Measurements from ENCODE around the gene CLMN.

The CLMN gene

GRCh38 chr14:95261616-95262510 is 57.8 kb downstream of the CLMN start:
- no peak for DNase-seq (ENCODE audit: low spot score)

DNA sequence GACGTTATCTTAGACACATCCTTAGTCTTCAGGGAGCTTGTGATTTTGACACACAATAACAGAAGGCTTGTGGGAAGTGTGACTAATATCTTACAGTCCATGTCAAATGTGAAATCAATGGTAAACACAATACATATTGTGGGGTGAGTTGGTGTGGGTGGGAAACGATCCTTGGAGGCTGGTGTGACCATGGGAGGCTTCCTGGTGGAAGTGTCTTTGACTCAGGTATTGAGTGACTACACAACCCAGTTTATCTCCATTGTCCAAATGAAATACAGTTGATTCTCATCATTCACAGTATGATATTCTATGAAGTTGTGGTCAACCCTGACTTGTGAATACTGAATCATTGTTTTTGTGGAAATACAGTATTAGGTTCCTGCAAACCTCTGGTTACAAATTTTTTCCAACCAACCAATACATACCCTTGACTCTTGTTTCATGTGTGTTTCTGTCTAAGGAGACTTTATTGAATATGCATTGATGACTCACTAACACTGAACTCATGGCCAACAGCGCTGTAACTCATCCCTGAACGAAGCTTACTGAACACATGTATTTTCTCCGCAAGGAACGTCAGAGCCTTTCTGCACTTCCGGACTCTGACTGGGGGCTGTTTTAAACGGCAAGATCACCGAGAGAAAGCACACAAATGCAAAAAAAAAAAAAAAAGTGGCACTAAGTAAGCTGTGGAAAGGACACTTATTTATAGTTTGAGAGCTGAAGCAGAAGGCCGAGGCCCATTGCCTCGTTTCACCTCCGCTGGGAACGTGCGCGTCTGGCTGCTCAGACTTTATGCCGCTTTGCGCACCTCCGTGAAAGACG is 59.0 kb downstream of the CLMN start:
- no peak for DNase-seq (ENCODE audit: low spot score)

DNA sequence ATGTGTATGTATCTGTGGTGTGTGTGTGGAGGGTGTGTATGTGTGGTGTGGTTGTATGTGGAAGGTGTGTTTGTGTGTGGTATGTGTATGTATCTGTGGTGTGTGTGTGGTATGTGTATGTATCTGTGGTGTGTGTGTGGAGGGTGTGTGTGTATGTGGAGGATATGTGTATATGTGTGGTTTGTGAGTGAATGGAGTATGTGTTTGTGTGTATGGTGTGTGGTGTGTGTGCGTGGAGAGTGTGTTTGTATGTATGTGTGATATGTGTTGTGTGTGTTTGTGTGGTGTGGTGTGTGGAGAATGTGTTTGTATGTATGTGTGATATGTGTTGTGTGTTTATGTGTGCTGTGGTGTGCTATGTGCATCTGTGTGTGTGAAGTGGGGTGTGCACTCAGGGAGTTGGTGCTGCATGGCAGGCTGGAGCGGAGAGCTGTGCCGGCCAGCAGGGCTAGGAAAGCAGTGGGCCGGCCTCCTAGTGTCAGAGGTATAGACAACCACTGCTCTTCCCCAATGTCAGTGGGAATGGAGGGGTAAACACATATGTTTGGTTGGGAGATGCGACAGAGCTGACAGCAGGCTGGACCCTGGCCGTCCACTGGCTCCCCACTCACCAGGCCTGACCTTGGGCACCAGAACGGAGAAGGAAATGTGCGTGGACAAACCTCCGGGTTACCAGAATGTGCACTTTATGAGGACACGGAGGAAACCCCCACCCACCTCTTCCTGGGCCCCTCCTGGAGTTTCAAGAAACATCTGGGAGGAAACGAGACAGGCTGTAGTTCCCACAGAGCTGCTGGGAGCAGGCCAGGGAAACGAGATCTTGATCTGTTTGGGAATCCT is 60.7 kb downstream of the CLMN start:
- no peak for DNase-seq (ENCODE audit: low spot score)

GRCh38 chr14:95258156-95258555 is 61.6 kb downstream of the CLMN start:
- no peak for DNase-seq (ENCODE audit: low spot score)

DNA sequence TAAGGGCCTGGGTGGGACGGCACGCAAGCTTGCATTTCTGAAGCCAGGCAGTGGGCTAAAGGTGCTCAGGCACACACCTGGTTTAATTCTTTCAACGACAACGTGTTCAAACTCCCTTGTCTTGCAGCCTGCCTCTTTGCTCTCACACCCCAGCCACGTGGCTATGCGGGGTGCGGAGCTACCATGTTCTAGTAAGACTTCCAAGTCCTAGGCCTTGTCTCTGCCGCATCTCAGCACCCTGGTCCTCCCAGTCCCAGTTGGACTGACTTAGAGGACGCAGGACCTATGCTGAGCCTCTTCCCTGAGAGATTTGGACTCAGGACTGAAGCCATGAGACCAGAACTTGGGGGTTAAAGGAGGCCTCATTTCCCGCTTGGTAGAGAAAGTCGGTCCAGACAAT is 62.2 kb downstream of the CLMN start:
- DNase-seq (ENCODE audit: low spot score) = no peak

DNA sequence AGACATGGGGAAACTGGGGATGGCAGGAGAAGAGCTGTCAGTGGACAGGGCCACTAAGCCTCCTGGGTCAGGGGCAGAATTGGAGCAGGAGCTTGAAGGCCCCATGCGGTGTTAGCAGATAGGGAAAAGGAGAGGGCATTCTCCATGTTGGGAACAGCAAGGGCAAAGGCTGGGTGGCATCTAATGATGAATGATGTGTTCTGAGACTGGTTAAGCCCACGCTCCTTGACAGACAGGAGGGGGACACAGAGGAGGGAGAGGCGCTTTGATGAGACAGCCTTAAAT is 63.0 kb downstream of the CLMN start:
- no peak for DNase-seq (ENCODE audit: low spot score)

DNA sequence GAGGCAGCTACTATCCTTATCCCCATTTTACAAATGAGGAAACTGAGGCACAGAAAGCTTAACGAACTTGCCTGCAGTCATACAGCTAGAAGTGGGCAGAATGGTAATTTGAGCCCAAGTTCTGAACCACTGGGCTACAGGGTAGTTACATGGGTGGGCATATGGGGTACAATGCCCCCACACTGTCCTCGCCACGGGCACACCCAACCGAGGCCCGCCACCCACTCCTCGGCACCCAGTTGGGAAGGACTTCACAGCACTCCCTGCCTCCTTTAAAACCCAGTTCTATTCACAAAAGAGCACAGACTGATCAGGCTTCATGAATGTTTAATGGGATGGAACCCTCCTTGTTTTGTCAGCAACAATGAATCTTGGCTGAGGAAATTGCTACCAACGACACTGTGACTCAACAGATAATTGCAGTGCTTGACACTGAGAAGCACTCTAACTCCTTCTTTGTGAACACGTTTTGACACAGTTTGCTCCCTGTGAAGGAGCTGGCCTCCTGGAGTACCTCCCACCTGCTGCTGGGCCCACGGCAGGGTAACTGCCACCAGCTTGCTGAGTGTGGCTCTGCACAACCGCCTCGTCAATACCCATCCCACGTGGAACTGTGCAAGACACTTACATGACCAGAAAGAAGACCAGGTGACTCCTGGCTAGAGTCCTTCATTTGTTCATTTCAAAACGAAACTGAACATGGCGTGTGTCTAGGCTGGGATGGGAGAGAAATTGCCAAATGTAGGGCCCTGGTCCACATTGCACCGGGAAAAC is 63.5 kb downstream of the CLMN start:
- DNase-seq (ENCODE audit: low spot score) = no peak

DNA sequence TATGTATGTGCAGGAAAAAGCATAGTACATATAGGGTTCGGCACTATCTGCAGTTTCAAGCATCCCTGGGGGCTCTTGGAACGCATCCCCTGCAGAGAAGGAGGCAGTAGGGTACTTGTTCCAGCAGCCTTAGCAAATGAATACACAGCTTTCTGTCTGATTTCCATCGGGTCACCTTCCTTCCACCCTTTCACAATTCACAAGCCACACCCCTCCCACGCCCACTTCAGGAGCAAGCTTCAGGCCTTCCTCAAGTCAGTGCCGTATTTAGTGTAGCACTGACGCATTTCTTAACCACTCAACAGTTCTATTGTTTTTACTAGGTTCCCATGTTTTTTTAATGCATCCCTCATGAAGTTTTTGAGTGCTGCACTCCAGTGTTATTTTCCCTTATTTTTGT is 64.2 kb downstream of the CLMN start:
- DNase-seq (ENCODE audit: low spot score) = peak; percentile 56

GRCh38 chr14:95255013-95255412 is 64.7 kb downstream of the CLMN start:
- DNase-seq (ENCODE audit: low spot score) = no peak

DNA sequence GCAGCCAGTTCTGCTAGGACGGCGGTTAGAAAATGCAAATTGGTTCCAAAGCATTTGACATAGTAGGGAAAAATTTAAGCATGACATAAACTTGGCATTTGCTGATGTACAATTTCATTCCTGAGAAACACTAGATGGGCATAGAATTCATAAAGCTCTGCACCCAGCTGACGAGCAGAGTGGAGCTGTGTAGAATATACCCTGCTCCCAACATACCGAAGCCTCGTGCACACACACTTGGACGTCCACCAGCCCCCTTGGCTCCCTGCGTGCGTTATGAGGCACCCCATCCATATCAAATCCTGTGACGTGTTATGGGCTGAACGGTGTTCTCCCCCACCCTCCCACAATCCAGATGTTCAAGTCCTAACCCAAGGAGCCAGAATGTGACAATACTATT is 65.4 kb downstream of the CLMN start:
- no peak for DNase-seq (ENCODE audit: low spot score)

DNA sequence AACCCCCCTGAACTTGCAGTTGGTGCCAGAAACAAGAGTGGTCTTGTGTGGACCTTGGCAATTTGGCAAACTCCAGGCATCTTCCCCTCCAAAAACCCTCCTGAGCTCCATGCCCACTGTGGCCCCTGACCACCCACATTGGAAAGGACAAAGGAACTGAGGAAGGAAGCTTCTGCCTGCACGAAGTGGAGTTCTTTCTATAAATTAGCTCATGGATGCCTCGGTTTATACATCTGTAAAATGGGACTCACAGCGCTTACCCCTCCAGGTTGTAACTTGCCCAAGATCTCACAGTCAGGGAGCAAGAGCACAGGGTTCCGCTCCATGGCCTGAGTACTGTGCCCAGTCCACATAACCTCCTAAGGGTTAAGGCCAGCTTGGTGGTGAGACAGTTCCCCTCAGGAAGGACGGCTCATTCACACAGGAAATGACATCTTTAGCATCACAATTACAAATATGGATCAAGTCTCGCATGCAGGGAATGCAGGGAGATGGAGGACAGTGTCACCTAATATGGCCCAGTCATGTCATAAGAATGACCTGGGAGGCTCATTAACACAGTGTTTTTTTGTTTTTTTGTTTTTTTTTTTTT is 66.6 kb downstream of the CLMN start:
- no peak for DNase-seq (ENCODE audit: low spot score)

- DNase-seq (ENCODE audit: low spot score) = no peak
Observed at GRCh38 chr14:95252219-95252618, 67.5 kb downstream of the CLMN start.

GRCh38 chr14:95250936-95251335 is 68.8 kb downstream of the CLMN start:
- DNase-seq (ENCODE audit: low spot score) = no peak

- no peak for DNase-seq (ENCODE audit: low spot score)
Observed at GRCh38 chr14:95250140-95250769, 69.5 kb downstream of the CLMN start.

DNA sequence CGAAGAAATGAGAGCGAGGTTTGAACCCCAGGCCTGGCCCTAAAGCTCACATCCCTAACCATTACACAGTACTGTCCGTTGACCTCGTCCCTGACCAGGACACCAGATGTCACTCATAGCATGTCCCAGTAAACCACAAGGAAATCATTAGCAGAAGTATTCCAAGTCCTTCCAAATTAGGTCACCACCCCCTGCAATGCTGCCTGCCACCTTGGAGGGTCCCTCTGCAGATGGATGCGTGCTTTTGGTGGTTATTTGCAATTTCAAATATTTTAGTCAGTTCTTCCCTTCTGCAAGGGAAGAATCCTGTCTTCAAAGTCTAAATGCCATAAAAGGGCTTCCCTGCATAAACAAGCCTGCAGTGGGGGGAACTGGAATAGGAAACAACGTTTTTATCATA is 71.3 kb downstream of the CLMN start:
- no peak for DNase-seq (ENCODE audit: low spot score)

GRCh38 chr14:95246870-95247269 is 72.8 kb downstream of the CLMN start:
- DNase-seq (ENCODE audit: low spot score) = no peak

- DNase-seq (ENCODE audit: low spot score) = no peak
Observed at GRCh38 chr14:95245334-95245733, 74.4 kb downstream of the CLMN start.

GRCh38 chr14:95244587-95244986 is 75.1 kb downstream of the CLMN start:
- no peak for DNase-seq (ENCODE audit: low spot score)

DNA sequence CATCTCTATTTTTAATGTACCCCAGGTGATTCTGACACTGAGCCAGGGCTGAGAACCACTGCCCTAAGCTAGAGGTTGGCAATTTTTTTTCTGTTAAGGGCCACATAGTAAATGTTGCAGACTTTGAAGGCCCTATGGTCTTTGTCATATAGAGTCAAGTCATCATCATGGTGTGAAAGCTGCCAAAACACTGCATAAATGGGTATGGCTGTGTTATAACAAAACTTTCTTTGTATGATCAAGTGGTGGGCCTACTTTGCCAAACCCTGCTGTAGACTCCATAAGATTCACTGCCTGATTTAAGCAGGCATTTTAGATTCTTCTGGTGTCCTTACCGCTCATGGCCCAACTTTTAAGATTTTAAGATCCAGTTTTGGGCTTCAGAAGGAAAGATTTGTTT is 76.8 kb downstream of the CLMN start:
- no peak for DNase-seq (ENCODE audit: low spot score)

DNA sequence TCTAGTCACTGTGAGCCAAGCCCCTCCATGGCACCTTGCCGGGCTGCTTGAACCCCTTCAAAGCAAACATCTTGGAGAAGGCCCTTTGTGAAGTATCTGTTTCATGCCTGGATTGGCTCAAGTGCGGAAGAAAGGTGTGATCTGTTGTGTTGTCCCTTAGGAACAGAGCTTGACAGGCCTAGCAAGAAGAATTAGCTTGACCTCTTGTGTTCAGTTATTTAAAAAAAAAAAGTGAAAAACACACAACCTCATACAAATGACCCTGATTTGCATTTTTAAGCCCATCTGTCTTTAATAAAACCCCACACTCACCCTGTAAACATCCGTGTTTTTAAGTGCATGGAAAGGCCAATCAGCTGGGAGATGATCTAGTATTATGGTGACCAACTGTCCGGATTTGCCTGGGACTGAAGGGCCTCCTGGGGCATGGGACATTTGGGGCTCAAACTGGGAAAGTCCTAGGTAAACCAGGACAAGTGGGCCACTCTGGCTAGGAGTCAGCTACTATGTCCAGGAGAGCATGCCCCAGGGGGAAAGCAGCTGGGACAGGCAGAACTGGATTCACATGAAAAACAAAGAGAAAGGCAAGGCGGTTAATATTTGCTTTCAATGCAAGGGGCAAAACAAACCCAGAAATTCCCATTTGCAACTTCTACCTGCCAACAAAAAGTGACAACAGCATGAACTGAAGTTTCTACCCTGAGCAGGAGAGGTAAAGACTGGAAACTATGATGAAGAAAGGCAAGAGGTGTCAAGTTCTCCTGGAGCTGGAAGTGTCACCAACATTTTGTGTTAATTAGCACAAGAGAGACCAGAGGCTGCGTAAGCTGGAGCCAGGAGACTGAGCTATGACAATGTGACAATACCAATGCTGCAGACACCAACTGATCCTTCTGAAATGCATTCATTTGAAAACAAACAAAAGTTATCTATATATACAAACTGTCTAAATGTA is 78.6 kb downstream of the CLMN start:
- peak; percentile 16 for DNase-seq (ENCODE audit: low spot score)

Data from NAMALWA (cell line).